SK-N-SH (cell line): ENCODE measurements around the gene OBSCN. TPM values are rescaled to one million over a fixed set of nuclear protein-coding genes. Genes with fewer than 3 reads are reported as not detected.
A peak's percentile ranks its signal among the peaks of the same experiment; 100 is the strongest.

ENCODE experiments used
- CTCF ChIA-PET: fragments of 300-600, 350-600 bp; formaldehyde crosslinking; extraction: SDS; loops from one replicate; lab custom pipeline; 2021; lab: Yijun Ruan, JAX
- POLR2A ChIA-PET: fragments of 350-600 bp; sonication (Branson Sonifier 250); formaldehyde crosslinking; extraction: SDS; loops from one replicate; lab custom pipeline; 2020; ENCODE audit warnings: antibody characterized with exemption, inconsistent platforms; lab: Yijun Ruan, JAX
- DNase-seq: peaks from one replicate; pipeline ENCODE4 v3.0.0; 2012
- H2AFZ ChIP-seq: fragments of 200-600 bp; sonication (generic); 2 replicates; pipeline ENCODE4 v1.8.1; 2016; ENCODE audit warnings: antibody characterized with exemption, mild to moderate bottlenecking, low read depth
- H3F3A ChIP-seq: fragments of 200-600 bp; sonication (generic); replicated peaks from 2 replicates; pipeline ENCODE3; 2016; ENCODE audit warnings: antibody characterized with exemption, mild to moderate bottlenecking; ENCODE audit not compliant: insufficient read depth
- H3K27ac ChIP-seq, 2 experiments: fragments of 200-500 bp in 1 of 2; fragments of 200-600 bp in 1 of 2; sonication (Bioruptor generic) in 1 of 2; sonication (generic), shearing (Covaris generic) in 1 of 2; 2 replicates each; pipeline versions ENCODE4 v1.5.1 to v1.6.1; 2014 to 2016; ENCODE audit warnings: low read depth in 2 of 2, inconsistent platforms in 1 of 2, low read length in 1 of 2, mild to moderate bottlenecking in 1 of 2, mixed read lengths in 1 of 2
- H3K27me3 ChIP-seq: fragments of 200-600 bp; sonication (generic), shearing (Covaris generic); 2 replicates; pipeline ENCODE4 v1.6.1; 2016; ENCODE audit warnings: mixed run types; ENCODE audit not compliant: insufficient read depth
- H3K36me3 ChIP-seq, 2 experiments: fragments of 200-500 bp in 1 of 2; fragments of 200-600 bp in 1 of 2; sonication (Bioruptor generic) in 1 of 2; sonication (generic) in 1 of 2; replicated peaks in 1 of 2; 2 replicates each; pipeline versions ENCODE3 to v1.5.1; 2014 to 2016; ENCODE audit warnings: low read length in 1 of 2, mild to moderate bottlenecking in 1 of 2; ENCODE audit not compliant: insufficient read depth in 2 of 2, control insufficient read depth in 1 of 2
- H3K4me1 ChIP-seq, 2 experiments: fragments of 200-500 bp in 1 of 2; fragments of 200-600 bp in 1 of 2; sonication (Bioruptor generic) in 1 of 2; sonication (generic), shearing (Covaris generic) in 1 of 2; 2 replicates each; pipeline versions ENCODE4 v1.5.1 to v1.6.1; 2014 to 2016; ENCODE audit warnings: low read depth in 1 of 2, low read length in 1 of 2, mixed run types in 1 of 2; ENCODE audit not compliant: insufficient read depth in 2 of 2, control insufficient read depth in 1 of 2
- H3K4me2 ChIP-seq: fragments of 200-600 bp; sonication (generic), shearing (Covaris generic); 2 replicates; pipeline ENCODE4 v1.6.1; 2017; ENCODE audit warnings: mixed run types
- H3K4me3 ChIP-seq, 2 experiments: fragments of 200-500 bp in 1 of 2; fragments of 200-600 bp in 1 of 2; sonication (Bioruptor generic) in 1 of 2; sonication (generic), shearing (Covaris generic) in 1 of 2; 2 replicates each; pipeline versions ENCODE4 v1.5.1 to v1.8.1; 2014 to 2016; ENCODE audit warnings: low read depth in 2 of 2, inconsistent platforms in 1 of 2, low read length in 1 of 2, mild to moderate bottlenecking in 1 of 2, mixed read lengths in 1 of 2, moderate library complexity in 1 of 2
- H3K79me2 ChIP-seq: fragments of 200-600 bp; sonication (generic); 2 replicates; pipeline ENCODE4 v1.8.1; 2017; ENCODE audit warnings: mild to moderate bottlenecking; ENCODE audit not compliant: insufficient read depth
- H3K9ac ChIP-seq: fragments of 200-600 bp; sonication (generic); 2 replicates; pipeline ENCODE4 v1.6.1; 2017; ENCODE audit warnings: mixed run types
- H3K9me2 ChIP-seq: fragments of 200-600 bp; sonication (generic); 2 replicates; pipeline ENCODE4 v1.6.1; 2017; ENCODE audit warnings: mixed run types
- H3K9me3 ChIP-seq: fragments of 200-600 bp; sonication (generic); 2 replicates; pipeline ENCODE4 v1.6.1; 2017; ENCODE audit warnings: mixed run types, mild to moderate bottlenecking, moderate library complexity
- H4K20me1 ChIP-seq: fragments of 200-600 bp; sonication (generic); 2 replicates; pipeline ENCODE4 v1.6.1; 2017; ENCODE audit warnings: mild to moderate bottlenecking, mixed run types; ENCODE audit not compliant: insufficient read depth
- CHD2 ChIP-seq: fragments of 150-350 bp; IDR thresholded peaks from 2 replicates; pipeline ENCODE4 v1.6.1; 2018; ENCODE audit warnings: low read length; ENCODE audit not compliant: partially characterized antibody
- CTCF ChIP-seq: fragments of 200-600 bp; sonication (generic); IDR thresholded peaks from 2 replicates; pipeline ENCODE4 v1.6.1; 2017; ENCODE audit warnings: antibody characterized with exemption, mild to moderate bottlenecking, moderate library complexity
- EP300 ChIP-seq, 2 experiments: IDR thresholded peaks; 2 replicates each; pipeline versions ENCODE4 v1.4.0 to v1.6.1; 2012; ENCODE audit warnings: borderline replicate concordance in 1 of 2, low read depth in 1 of 2, low read length in 1 of 2
- FOSL2 ChIP-seq: IDR thresholded peaks from 2 replicates; pipeline ENCODE4 v1.4.0; 2012; ENCODE audit warnings: low read depth, mild to moderate bottlenecking, moderate library complexity, borderline replicate concordance
- GABPA ChIP-seq: IDR thresholded peaks from 2 replicates; pipeline ENCODE4 v1.4.0; 2012; ENCODE audit warnings: low read depth, mild to moderate bottlenecking
- MXI1 ChIP-seq: IDR thresholded peaks from 2 replicates; pipeline ENCODE4 v1.6.1; 2012; ENCODE audit warnings: mild to moderate bottlenecking, low read depth, low read length, improper control_type of control experiment
- NFIC ChIP-seq: IDR thresholded peaks from 2 replicates; pipeline ENCODE4 v1.4.0; 2012; ENCODE audit warnings: borderline replicate concordance
- REST ChIP-seq: IDR thresholded peaks from 2 replicates; pipeline ENCODE4 v1.6.1; 2012; ENCODE audit warnings: mild to moderate bottlenecking, low read depth, low read length, moderate library complexity
- RFX5 ChIP-seq: IDR thresholded peaks from 2 replicates; pipeline ENCODE4 v1.6.1; 2012; ENCODE audit warnings: mild to moderate bottlenecking, improper control_type of control experiment, low read length
- RXRA ChIP-seq: IDR thresholded peaks from 2 replicates; pipeline ENCODE4 v1.4.0; 2012; ENCODE audit warnings: low read depth, mild to moderate bottlenecking, borderline replicate concordance
- SIN3A ChIP-seq: IDR thresholded peaks from 2 replicates; pipeline ENCODE4 v1.6.1; 2012; ENCODE audit warnings: low read depth, mild to moderate bottlenecking, low read length, moderate library complexity, borderline replicate concordance
- TAF1 ChIP-seq: IDR thresholded peaks from 2 replicates; pipeline ENCODE4 v1.6.1; 2012; ENCODE audit warnings: low read depth, mild to moderate bottlenecking, low read length, moderate library complexity, borderline replicate concordance
- YY1 ChIP-seq: IDR thresholded peaks from 2 replicates; pipeline ENCODE4 v1.4.0; 2012; ENCODE audit warnings: low read depth, mild to moderate bottlenecking
- WGBS: methylation state at CpG from one replicate; pipeline ENCODE4 v1.1.6; 2017; ENCODE audit warnings: low lambda C conversion rate; 5-methylcytosine and 5-hydroxymethylcytosine counted together
- polyA plus RNA-seq, 3 experiments: library from polyadenylated mRNA; depleted of rRNA; stranded (reverse); fragments of >200 nt; gene quantifications; 2 replicates each; pipeline ENCODE4 v1.2.3, GENCODE V29; 2012
- TF ChIP-seq, protein P1 (sequence below): fragments of 150-350 bp; IDR thresholded peaks from 2 replicates; pipeline ENCODE4 v1.6.1; 2016; ENCODE audit warnings: mild to moderate bottlenecking, low read depth, low read length

Gene OBSCN
- polyA plus RNA-seq, 1 of the 3 experiments (the other 2 are of a cell fraction), result 4.0 TPM

- ChIA-PET CTCF (interaction anchor here (0.7 to 1.1 kb wide), 2 partner anchors 9 to 12 kb away, joined by 3 to 4 read pairs; no protein-coding TSS in a partner anchor), POLR2A (no interaction called here)
- Histone ChIP-seq H2AFZ (no peak overlapping the region), H3K4me1 (no peaks in the 10 kb centered on the region), H3K27ac (no peak overlapping the region), H3K9me3 (peaks cover 9% of the 10 kb centered on the region), H3K9me2 (no peaks in the 10 kb centered on the region), H3K79me2 (no peaks in the 10 kb centered on the region), H3F3A (peaks cover 7% of the 10 kb centered on the region), H3K4me3 (no peak overlapping the region), H4K20me1 (no peaks in the 10 kb centered on the region), H3K36me3 (peaks cover 0 to 3% of the 10 kb centered on the region in 2 experiments), H3K4me2 (no peak overlapping the region), H3K27me3 (no peaks in the 10 kb centered on the region), H3K9ac (no peak overlapping the region)
- 65% methylated on average over 8 of the region's 8 CpGs for WGBS
- DNase-seq, result peak; percentile 4
- TF ChIP-seq YY1 (no peak), RXRA (no peak), MXI1 (no peak), SIN3A (no peak), TAF1 (no peak), FOSL2 (no peak), EP300 (IDR thresholded peaks at IDR 0.05; ENCODE audit: borderline replicate concordance in 1 of 2, low read depth in 1 of 2, low read length in 1 of 2) (no peak), RFX5 (no peak), CTCF (no peak), CHD2 (no peak), REST (no peak), GABPA (no peak), NFIC (no peak)
- TF ChIP-seq, protein P1, sequence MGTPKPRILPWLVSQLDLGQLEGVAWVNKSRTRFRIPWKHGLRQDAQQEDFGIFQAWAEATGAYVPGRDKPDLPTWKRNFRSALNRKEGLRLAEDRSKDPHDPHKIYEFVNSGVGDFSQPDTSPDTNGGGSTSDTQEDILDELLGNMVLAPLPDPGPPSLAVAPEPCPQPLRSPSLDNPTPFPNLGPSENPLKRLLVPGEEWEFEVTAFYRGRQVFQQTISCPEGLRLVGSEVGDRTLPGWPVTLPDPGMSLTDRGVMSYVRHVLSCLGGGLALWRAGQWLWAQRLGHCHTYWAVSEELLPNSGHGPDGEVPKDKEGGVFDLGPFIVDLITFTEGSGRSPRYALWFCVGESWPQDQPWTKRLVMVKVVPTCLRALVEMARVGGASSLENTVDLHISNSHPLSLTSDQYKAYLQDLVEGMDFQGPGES, result no peak
Observed at GRCh38 chr1:228194921-228195812, 12.7 kb upstream of the OBSCN start.
